T-helper 1 cell (primary cell): Measurements from ENCODE around the gene MARCHF3.
A peak's percentile ranks its signal among the peaks of the same experiment; 100 is the strongest.

Experiments used
- DNase-seq, 5 donors: peaks; one replicate each; pipeline ENCODE4 v3.0.0-alpha.2; 2012 to 2020

The MARCHF3 gene

GRCh38 chr5:126982926-126983873 lies 47.2 kb downstream of the MARCHF3 start:
- DNase-seq, result no peak

- DNase-seq, result no peak
Measured at GRCh38 chr5:126982202-126982601, 48.2 kb downstream of the MARCHF3 start.

DNA sequence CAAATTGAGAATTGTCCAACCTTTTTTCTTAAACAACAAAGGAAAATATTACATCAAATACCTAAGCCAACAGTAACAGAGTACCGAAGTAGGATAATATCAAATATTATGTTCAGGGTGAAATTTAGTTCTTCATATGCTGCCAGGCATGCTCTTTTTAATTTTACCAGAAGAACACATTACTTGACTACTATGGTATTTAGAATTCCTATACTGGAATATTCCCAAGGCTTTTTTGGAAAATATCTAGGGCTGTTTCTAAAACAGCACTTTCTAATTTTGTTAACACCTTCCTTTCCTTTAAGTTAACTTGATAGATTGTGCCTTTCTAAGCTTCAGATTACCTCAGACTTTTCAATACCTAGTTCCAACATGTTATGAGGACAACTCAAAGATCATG lies 48.7 kb downstream of the MARCHF3 start:
- DNase-seq, result no peak

GRCh38 chr5:126981222-126981621 lies 49.1 kb downstream of the MARCHF3 start:
- no peak for DNase-seq

DNA sequence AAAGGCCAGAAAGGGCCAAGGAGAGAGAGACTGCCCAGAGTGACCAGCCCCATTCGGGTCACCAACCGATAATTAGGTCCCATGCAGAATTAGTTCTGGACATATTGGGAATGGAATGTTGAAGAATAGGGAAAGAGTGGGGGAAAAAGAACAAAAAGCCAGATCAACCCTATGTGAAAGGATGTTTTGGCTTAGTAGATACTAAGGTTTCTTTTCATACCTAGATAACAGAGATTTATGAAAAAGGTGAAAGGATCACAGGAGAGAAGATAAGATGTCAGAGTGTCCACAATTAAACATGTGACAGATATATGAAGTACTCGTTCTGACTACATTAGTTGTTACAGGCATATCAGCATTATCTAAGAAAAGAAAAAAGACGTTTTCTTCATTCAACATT lies 52.1 kb downstream of the MARCHF3 start:
- no peak for DNase-seq

GRCh38 chr5:126976520-126977172 lies 53.7 kb downstream of the MARCHF3 start:
- no peak for DNase-seq

DNA sequence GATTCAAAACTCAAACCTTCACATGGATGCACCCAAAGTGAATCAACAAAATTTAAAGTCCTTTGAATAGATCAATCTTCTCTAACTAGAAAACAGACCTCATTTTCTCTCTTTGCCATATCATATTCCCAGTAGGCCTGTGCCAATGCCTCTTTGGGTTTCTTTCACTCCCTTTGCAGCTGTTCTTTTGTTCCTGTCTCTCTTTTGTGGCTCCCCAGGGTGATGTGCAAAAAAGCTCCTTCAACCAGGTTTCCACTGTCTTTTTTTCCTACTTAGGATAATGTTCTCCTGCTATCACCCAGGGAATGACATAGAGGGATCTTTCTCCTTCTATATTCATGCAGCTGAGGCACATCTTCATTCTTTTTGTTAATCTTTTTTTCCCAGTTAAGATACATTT lies 54.6 kb downstream of the MARCHF3 start:
- DNase-seq, result no peak

GRCh38 chr5:126973193-126973592 lies 57.2 kb downstream of the MARCHF3 start:
- DNase-seq, result no peak

GRCh38 chr5:126972062-126972895 lies 58.1 kb downstream of the MARCHF3 start:
- peak in 1 of 5 donors; percentile 77 for DNase-seq

DNA sequence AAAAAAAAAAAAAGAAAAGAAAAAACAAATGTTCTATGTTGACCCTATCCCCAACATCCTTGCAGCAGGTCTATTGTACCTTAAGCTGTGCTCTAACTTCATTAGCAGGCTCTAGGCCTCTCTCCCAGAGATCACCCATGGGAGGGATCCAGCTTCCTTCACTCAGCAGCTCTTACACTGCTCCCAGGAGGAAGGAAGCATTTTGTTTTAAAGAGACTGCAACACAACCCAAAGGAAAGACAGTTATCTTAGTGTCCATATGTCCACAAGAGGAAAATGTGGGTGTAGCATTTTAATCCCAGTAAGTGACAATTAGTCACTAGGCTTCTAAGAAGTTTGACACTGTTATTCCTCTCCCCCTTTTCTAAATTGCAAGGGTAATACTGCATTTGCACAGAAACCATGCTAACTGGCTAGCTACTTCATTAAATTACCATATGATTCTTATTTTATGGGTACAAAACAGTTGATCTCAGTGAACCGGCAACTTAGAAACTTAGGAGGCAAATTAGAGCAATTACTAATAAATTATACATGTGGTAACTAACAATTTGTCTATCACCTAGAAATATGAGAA lies 58.8 kb downstream of the MARCHF3 start:
- DNase-seq, result no peak

DNA sequence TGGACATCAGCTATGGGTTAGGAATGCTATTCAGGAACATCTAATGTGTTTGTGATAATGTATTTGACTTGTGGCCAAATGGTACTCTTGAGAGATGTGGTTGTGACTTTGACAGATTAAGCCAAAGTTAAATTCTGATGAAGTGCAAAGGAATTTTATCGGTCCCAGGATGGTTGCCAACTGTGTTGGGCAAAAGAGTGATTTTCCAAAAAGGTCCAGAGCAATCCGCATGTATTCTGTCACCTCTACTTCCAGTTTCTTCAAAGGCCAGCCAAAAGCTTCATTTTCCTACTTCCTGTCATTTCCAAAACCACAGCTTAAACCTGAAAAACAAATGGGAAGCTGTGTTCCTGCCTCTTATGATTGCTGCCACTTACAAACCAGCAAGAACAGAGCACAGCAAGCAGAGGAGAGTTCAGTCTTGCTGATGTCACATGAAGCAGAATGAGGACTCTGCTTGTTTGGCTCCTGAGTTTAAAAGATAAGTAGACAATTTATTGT lies 59.8 kb downstream of the MARCHF3 start:
- no peak for DNase-seq

DNA sequence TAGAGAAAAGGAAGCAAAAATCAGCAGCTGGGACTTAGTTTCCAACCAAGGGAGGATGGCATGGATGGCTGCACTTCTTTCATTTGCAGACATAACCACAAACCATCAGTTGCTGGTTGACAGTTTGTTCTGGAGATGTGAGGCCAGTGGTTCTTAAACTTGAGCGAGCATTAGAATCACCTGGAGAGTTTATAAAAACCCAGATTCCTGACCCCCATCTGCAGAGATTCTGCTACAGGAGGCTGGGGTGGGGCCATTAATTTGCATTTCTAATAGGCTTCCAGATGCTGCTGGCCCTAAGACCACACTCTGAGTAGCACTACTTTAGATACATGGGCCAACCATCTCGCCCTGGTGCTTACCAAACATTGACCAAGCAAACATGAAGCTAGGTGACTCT lies 60.8 kb downstream of the MARCHF3 start:
- DNase-seq, result no peak

DNA sequence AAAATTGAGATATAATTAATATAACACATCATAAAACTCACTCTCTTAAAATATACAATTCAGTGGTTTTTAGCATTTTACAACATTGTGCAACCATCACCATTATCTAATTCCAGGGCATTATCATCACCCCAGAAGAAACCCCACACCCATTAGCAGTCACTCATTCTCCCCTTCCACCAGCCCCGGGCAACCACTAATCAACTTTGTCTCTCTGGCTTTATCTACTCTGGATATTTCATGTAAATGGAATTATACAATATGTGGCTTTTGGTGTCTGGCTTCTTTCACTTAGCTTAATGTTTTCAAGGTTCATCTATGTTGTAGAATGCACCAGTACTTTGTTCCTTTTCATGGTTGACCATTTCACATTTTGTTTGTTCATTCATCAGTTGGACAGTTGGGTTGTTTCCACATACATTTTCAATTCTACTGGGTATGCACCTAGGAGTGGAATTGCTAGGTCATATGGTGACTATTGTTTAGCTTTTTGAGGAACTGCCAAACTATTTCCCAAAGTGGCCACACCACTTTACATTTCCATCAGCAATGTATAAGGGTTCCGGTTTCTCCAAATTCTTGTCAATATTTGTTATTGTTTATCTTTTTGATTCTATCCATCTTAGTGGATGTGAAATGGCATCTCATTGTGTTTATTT lies 62.4 kb downstream of the MARCHF3 start:
- no peak for DNase-seq

DNA sequence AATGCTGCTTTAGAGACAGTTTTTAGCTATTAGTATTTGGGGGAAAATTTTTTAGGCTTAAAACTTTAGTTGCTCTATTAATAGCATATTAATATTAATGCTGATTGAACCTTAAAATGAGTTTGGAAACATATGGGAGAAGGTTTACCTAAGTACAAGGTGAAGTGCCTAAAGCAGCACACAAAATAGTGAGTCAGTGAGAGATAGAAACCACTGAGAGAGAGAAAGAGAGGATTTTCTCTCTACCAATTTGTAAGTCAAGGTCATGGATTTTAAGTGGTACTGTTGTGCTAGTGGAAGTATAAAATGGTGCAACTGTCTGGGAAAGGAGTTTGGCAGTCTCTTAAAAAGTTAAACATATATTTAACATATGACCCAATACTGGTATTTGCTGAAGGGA lies 64.9 kb downstream of the MARCHF3 start:
- no peak for DNase-seq

GRCh38 chr5:126965061-126965475 lies 65.3 kb downstream of the MARCHF3 start:
- no peak for DNase-seq

DNA sequence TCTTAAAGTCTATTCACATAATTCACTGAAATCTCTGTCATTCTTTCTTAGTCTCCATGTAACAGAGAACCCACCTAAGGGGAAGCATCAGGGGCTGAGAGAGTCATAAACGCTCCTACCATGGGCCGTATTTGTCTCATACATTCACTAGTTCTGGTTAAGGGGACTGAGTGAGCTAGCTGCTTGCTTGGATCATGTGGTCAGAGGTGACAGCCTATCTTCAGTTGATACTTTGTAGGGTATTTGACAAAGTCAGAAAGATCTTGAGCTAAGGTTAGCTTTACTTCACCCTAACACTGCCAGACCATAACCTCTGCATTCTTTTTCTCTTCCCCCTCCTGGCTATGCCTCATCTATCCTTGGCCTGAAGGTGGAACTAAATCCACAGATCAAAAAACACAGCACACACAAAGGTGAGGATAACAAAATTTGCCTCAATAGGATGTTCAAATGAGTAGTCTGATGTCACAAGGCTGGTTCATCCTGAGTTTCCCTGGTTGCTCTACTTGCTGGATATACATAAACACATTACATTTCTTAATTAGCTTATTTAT lies 66.5 kb downstream of the MARCHF3 start:
- no peak for DNase-seq

GRCh38 chr5:126961702-126962101 lies 68.7 kb downstream of the MARCHF3 start:
- no peak for DNase-seq

GRCh38 chr5:126961128-126961527 lies 69.2 kb downstream of the MARCHF3 start:
- no peak for DNase-seq

GRCh38 chr5:126959188-126959587 lies 71.2 kb downstream of the MARCHF3 start:
- no peak for DNase-seq

GRCh38 chr5:126956991-126957390 lies 73.4 kb downstream of the MARCHF3 start:
- DNase-seq, result no peak

GRCh38 chr5:126954981-126955380 lies 75.4 kb downstream of the MARCHF3 start:
- DNase-seq, result no peak

- no peak for DNase-seq
Measured at GRCh38 chr5:126953640-126954039, 76.7 kb downstream of the MARCHF3 start.
